NCI-H1105 treated with DMSO at 0.1 percent for 48 hours (cell line): Measurements from ENCODE around the gene OGFOD3.
"Not testable (repeated sequence)": the region's sequence is repeated elsewhere in the genome, so short reads cannot be mapped to it uniquely, and the experiment has no call there.

Source experiments
- DNase-seq: peaks from one replicate; lab custom pipeline; 2025; lab: John Stamatoyannopoulos, UW

OGFOD3 gene

DNA sequence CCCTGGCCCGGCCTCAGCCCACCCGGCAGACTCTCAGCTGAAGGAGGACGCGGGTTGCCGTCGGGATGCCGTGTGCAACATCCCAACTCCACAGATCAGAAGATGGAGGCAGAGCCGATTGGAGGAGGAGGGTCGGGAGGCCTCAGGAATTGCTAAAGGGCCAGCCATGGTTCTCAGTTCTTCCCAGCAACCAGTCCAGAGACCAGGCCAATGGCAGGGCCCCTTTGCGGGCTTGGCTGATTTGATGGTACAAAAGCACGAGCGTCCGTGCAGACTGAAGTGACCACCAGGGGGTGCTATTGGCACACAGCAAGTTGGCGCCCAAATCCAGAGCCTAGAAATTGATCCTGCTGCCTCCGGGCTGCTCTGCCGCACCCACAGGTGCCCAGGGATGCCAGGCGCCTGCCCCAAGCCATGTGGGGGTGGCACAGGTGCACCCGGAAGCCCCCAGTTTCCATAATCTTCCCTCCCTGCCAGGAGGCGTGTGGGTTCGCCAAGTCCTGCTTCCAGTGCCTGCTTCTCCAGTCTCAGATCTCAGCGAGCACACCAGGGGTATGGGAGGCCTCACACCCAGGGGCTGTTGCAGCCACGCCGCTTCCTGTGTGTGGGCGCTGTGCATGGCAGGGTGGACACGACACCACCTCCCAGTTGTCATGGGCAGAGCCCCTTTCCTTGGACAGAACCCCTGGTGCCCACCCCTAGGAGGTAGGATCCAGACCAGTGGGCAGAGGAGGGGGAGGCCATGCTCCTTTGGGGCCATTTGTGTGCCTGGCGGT, 66.5 kb downstream of the OGFOD3 start:
- peak; percentile 68 for DNase-seq

DNA sequence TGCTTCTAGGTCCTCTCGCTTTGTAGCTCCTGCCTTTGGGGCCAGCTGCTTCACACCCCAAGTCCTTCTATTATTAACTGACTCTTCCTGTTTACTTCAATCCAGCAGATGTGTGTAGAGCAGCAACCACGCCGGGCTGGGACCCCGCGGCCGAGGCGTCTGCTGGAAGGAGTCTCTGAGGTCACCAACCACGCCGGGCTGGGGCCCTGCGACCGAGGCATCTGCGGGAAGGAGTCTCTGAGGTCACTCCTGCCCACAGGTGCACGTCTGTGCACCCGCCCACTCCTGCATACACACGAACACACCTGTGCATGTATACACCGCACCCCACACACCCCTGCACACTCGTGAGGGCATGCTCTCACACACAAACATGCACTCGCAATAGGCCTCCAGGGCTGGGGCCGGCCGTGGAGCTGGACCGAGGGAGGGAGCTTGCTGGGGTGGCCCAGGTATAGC, 67.1 kb downstream of the OGFOD3 start:
- DNase-seq: no peak

GRCh38 chr17:82350182-82351030, 68.0 kb downstream of the OGFOD3 start:
- DNase-seq: no peak

GRCh38 chr17:82349287-82349701, 69.1 kb downstream of the OGFOD3 start:
- DNase-seq: no peak

GRCh38 chr17:82348866-82349265, 69.5 kb downstream of the OGFOD3 start:
- DNase-seq: no peak

- DNase-seq: no peak
Observed at GRCh38 chr17:82348434-82348833, 70.0 kb downstream of the OGFOD3 start.

GRCh38 chr17:82347994-82348393, 70.4 kb downstream of the OGFOD3 start:
- DNase-seq: not testable (repeated sequence)

- no peak for DNase-seq
Observed at GRCh38 chr17:82346342-82347300, 71.8 kb downstream of the OGFOD3 start.

DNA sequence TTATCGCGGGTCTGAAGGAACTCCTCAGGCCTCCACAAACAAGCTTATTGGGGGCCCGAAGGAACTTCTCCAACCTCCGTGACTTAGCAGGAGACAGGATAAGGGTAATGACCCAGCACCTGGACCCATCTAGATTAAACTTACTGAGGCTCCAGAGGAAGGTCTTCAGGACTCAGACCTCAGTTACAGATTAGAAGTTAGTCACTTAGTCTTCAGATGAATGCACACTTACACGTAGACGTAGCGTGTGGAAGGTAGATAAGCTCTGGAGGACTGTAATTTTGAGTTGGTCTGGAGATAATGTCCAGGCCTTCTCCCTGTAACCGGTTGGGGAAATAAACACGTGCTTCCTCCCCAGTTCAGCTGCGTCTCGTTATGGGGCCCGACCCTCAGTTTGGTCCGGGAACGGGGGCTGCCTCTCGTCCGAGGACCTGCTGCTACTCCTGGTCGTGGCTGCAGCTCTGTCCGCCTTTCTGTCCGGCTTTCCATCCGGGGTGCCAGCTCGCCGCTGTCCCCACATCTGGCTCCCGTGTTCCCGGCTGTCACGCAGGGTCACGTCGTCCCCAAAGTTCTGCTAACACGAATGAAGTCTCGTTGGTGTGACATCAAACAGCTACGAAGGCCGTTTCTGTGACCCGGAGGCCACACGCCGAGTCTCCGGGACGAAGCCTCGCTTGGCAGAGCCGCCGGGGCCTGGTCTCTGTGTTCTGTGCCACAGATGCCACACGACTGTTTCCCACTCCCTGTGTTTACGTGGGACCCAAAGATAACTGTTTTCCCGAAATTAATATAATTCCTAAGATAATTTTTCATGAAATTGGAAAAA, 73.0 kb downstream of the OGFOD3 start:
- no peak for DNase-seq

- DNase-seq: no peak
Observed at GRCh38 chr17:82344175-82344907, 74.0 kb downstream of the OGFOD3 start.

- no peak for DNase-seq
Observed at GRCh38 chr17:82343560-82343959, 74.8 kb downstream of the OGFOD3 start.

- DNase-seq: no peak
Observed at GRCh38 chr17:82342361-82343079, 75.9 kb downstream of the OGFOD3 start.

GRCh38 chr17:82339634-82340580, 78.5 kb downstream of the OGFOD3 start:
- DNase-seq: no peak
